NCI-H1417 treated with DMSO at 0.1 percent for 48 hours (cell line): ENCODE data around the gene VANGL1.

Experiments
- DNase-seq: peaks from one replicate; lab custom pipeline; 2025; lab: John Stamatoyannopoulos, UW

VANGL1 gene

DNA sequence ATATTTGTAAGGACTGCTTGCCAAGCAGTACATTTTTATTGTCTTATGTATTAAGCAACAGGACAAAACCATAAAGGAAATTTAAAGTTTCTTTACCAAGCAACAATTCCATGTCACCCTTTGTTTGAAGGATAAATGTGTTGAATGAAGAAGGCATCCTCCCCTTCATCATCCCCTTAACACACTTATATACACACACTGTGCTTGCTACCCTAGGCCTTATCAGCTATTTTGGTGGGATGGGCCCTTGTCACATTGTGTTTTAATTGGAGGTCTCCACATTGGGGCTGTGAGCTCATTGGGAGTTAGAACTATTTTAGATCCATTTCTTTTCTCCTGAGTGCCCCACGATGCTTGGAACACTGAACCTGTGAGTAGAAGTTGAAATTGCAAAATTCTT, 1.9 kb downstream of the VANGL1 start:
- DNase-seq, result no peak

DNA sequence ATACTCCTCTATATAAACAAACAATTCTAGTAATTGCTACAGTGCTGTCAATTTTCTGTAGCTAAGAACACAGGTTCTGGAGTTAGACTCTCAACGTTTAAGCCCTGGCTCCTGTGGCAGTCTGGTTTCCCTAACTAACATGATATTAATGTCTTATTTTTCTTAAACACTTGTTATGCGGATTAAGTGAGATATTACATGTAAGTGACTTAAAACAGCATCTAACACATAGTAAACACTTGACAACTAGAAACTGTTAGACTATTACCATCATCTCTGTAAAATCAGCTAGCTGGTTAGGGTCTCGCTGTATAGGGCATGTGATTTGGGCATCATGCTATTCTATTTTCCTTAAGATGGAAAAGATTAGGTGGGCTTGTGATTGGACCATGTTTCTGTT, 2.3 kb downstream of the VANGL1 start:
- DNase-seq, result no peak

DNA sequence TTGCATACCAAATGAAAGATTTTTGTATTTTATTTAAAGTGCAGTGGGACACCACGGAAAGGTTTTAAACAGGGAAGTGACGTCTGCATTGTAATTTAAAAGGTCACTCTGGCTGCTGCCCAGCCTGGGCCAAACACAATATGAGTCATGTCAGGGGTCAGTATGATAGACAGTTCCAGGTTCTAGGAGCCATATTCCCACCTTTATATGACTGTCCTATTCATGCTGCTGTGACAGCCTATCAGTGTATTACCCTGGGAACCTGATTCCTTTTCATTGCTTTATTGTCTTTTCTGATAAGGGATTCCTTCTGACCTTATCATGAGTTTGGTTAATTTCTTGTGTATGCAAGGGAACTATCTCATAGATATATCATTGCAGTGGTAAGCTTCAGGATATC, 5.3 kb downstream of the VANGL1 start:
- DNase-seq, result no peak

DNA sequence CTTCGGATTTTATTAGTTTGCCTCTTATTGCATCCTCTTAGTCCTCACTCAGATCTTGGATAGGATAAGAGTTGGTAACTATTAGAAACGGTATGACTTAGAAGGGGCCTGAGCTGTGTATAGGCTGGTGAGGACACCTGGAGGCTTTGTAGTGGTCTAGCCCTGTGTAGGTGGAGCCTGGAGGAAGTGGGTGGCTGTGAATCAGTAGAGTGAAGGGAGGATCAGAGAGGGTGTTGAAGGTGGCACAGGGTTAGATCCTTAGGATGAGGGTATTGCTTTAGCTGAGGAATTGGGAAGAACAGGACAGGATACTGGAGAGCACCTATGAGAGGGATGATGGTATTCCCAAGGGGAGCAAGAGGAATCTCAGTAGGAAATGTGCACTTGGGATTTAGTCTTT, 5.7 kb downstream of the VANGL1 start:
- DNase-seq, result no peak

DNA sequence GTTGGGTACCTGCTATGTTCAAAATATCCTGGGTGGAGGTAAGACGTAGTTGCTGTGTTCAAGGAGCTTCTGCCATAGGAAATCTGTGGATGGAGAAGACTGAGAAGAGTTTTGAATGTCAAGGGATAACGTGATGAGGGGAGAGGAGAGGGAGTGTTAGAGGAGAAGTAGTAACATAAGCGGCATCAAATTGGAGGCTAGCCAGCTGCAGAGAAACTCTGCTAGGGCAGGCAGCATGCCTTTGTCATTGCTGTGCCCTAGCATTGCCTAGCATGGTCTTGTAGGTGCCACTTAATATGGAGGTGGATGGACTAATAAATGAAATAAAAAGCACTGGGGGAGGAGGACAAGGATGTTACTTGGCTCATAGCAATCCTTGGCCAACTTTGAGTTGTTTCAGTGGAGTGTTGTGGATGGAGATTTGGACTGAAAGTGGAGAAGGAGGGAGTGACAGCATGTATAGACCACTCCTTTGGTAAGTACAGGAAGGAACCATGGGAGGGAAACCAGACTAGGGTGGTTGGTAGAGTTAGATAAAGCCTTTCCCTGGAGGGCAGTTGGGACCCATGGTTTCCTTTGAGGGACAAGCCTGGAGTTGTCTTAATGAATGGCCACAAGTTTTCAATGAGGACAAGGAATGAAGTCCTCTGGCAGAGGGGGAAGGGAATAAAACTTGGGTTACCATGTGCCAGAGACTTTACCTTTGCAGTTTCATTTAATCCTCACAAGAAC, 6.3 kb downstream of the VANGL1 start:
- no peak for DNase-seq

DNA sequence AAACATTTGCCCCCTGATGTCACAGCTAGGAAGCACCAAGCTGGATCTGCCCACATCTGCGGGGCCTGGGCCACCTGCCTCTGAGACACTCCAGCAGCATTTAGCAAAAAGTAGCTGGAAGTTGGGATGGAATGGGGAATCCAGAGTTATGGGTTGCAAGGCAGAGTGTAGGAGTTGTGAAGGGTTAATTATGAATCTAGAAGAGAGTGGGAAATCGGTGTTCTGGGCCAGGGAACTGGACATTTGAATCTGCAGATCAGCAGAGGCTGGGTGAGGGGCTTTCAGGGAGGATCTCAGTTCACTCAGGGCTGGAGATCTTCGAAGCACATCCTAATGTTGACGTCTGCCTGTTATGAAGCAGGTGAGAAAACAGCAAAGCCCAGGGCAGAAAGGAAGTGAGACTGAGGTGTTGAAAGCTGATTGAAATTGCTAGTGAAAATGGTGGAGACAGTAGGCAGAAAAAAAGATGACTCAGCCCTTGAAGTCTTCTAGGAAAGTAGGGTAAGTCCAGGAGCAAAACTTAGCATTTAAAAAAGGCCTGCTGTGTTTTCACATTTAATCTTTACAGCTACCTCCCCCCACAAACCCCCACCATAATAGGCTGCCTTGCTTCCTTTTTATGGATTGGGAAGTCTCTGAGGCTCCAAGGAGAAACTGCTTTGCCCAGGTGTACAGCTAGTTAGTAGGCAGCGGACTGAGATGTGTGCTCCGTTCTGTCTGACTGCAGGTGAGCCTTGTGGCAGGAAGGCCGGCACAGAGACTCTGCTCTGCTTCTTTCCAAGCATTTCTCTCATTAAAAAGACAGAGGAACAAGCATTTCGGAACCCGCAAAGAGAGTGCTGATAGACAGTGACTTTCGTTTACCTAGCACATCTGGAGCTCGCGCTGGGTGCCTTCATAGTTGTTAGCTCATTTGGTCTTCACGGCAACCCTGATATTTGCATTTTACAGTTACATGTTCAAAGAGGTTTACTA, 7.2 kb downstream of the VANGL1 start:
- DNase-seq, result no peak

DNA sequence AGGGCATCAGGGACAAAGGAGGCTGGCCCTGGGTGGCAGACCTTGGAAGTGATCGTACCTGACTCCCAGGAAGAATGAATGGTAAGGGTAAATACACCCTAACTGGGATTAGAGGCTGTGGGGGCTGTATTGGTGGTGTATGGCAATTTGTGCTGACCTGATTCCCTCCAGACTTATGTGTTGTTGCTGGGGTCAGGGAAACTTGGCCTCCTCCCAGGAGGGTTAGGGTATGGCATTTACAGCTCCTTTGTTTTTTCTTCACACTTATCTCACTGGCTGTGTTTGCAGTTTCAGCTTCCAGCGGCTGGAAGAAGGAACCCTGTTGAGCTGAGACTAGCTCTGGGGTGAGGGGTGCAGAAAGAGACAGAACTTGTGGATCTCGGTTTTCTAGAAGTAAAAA, 8.2 kb downstream of the VANGL1 start:
- DNase-seq, result no peak

DNA sequence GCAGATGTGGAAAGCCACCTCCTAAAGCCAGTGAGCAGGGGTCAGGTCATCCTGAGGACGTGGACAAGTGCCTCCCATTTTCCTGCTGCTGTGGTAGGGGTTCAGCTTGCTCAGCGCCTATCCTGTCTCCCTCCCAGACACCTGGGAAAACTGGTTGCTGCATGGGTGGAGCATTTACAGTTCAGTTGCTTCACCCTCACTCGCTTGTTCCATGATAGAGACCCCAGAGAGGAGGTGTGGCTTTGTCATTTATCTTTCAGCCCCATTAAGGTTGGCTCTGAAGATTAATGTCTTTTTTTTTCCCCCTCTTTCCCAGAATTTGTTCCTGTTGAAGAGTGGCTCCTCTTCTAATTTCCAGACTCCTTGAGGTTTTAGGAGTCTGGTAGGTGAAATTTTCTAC, 9.2 kb downstream of the VANGL1 start:
- DNase-seq, result no peak

DNA sequence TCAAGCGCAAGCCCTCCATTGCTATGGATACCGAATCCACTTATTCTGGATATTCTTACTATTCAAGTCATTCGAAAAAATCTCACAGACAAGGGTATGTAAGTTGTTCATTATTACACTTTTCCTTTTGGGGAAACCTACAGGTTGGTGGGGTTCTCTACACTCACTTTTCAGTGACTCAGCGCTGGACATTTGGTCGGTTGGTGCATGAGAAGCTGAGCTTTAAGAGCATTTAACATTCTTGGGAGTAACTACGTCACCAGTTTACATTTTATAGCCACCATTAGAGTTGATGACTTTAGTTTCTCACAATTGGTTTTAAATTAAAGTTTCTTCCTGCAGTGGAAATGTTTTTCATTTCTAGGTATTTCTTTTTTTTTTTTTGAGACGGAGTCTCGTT, 9.6 kb downstream of the VANGL1 start:
- no peak for DNase-seq

DNA sequence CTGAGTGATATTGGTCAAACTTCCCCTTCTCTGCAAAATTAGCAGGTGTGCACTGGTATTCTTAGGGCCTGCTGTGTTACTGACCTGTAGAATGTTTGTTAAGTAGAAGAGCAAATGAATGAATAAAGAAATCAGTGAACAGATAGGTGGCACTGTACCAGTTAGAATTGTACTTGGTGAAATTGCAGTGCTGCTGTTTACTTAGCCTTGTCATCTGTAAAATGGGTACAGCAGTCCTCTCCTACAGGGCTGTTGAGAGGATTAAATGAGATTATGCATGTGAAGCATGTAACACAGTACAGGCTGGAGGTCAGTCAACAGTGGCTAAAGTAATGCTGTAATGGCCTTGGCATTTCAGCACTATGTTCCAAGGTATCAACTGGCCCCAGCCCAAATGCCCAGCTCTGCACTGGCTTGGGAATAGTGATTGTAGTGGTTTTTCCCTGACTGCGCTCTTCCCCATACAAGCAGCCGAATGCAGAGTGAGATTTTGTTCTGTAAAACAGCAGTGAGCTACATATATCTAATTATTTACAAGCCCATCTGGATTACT, 10.5 kb downstream of the VANGL1 start:
- DNase-seq, result no peak

DNA sequence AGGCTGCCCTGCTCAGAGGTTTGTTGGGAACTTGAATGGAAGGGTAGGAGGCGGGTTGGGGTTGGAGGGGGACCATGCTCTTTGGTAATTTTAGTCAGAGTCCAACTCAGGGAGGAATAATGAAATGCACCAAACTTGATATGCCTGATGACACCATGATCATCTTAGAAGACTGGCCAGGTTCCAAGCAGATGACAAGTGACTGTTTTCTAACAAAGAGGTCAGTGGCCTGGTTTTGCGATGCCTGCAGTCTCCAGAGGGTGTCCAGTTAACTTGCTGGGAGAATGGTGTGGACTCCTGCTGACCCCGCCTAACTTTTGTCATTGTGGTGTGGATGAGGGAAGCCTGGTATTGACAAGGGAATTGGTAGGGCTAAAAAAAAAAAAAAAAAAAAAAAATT, 12.4 kb downstream of the VANGL1 start:
- DNase-seq, result no peak

DNA sequence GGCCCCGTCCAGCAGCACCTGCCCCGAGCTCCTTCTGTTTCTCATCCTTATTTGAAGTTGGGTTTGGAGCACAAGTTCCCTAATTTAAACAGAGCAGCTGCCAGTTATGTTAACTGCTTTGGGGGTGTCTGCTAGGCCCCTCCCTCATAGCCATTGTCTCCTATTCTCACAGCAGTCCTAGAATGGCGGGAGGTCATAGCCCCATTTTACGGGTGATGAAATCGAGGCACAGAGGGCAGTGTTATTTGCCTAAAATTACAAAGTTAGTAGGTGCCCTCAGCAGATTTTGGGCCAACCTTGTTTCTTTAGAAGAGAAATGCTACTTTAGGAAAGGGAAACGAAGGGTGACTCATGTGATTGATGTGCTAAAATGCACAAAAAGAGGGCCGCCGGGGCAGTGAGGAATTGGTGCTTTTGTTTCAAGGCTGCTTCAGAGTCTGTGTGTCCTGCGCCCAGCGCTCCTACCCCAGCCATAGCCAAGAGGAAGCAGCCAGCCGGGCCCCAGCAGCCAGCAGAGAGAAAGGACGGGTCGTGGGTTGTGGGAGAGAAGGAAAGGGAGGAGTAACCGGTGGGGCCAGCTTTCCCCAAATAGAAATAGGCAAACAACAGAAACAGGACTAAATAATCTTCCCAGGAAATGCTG, 13.0 kb downstream of the VANGL1 start:
- DNase-seq, result no peak

DNA sequence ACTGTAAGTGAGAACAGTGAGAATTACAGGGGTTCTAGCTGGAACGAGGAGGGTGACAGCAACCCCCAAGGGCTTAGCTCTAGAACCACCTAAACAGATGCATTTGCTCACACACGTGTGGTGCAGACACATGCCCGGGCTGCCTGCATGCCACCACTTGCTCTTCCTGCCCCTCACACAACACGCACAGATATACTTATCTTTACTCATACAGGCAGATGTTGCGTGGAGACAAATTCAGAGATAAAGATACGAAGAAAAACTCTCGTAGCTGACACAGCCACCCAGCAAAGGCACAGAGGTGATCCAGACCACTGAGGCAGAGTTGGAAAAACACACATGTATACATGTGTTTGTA, 13.5 kb downstream of the VANGL1 start:
- DNase-seq, result no peak

DNA sequence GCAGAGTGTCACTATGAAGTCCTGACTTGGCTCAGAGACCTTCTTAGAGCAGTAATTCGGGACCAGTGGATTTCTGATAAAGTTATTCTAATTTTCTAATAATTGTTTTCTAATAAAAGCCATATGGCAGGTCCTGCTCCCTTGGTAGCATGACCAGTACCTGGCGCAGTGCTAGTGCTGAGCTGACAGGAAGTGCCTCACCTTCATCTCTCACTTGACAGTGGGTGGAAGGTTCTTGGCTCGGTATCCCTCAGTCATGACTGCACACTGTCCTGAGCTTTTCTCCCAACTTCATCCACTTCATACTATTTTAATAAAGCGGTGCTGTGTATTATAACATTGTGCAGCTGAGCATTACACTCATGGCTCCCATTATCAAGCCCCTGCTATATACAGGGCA, 14.1 kb downstream of the VANGL1 start:
- DNase-seq, result no peak

DNA sequence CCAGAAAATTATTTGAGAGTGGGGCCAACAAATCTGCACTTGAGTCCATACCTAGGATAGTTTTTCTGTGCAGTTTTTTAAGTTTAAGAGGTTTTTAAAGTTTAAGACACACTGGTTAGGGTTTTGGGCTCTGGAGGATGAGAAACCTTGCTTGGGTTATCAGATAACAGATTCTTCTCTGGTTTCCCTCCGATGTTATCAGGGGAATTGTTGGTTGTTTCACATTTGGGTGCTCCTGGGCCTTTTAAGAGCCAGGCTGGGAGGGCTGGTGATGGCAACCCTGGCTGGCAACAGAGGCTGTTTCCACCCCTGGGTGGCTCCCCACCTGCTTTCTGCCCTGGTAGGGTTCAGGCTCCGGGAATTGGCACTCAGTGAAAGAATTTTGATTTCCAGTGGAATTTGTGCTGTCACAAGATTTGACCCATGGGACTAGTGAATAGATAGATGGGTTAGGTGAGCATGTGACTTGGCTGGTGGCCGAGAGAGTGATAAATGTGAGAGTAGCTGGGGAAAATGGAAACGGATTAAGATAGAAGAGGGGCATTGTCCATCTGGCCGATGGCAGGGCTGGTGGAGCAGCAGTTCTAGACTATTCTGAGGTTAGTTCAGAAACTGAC, 14.8 kb downstream of the VANGL1 start:
- DNase-seq, result no peak

DNA sequence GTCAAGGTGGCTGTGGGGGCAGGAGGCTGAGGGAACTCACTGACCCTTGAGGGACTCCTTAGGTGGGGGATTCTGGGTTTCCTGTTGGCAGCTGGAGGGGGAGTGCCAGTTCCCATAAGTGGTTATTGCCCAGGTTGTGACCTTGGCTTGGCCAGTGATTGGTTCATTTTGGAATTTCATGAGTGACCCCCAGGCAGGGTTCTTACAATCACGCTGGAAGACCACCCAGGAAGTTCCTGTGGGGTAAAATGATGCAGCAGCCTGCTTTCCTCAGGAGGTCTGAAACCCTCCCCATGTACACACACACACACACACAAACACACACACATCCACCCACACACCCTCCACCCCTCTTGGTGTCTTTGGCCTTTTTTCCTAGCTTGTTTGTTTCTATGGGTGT, 16.9 kb downstream of the VANGL1 start:
- no peak for DNase-seq

DNA sequence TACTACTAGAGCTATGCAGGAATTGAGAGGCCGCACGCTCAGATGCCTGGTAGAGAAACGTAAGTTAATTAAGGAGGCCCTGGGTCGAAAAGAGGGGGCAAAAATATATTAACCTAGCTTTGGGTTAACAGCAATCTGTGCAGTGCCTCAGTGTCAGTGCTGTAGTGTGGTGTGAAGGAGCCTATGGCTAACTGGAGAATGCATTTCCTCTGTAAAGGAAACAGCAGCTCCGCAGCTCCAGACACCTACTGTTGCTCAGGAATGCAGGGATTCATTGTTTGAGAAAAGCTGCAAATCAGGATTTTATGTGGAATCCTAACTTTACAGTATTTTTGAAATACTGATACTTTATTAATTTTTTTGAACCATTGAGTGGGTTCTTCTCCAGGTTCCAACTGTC, 18.4 kb downstream of the VANGL1 start:
- DNase-seq, result no peak

DNA sequence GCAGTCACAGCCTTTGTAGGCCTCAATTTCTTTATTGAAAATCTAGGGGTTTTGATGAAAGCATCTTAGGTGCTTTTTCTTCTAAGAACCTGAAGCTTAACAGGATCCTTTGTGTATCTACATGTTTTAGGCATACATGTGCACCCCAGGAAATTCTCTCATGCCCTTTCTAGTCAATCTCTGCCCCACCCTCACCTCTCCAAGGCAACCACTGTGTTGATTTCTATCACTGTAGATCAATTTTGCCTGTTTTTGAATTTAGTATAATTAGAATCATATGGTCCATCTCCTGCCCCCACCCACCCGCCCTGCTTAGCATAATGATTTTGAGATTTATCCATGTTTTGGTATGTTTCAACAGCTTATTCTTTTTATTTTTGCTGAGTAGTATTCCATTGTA, 19.4 kb downstream of the VANGL1 start:
- DNase-seq, result no peak

DNA sequence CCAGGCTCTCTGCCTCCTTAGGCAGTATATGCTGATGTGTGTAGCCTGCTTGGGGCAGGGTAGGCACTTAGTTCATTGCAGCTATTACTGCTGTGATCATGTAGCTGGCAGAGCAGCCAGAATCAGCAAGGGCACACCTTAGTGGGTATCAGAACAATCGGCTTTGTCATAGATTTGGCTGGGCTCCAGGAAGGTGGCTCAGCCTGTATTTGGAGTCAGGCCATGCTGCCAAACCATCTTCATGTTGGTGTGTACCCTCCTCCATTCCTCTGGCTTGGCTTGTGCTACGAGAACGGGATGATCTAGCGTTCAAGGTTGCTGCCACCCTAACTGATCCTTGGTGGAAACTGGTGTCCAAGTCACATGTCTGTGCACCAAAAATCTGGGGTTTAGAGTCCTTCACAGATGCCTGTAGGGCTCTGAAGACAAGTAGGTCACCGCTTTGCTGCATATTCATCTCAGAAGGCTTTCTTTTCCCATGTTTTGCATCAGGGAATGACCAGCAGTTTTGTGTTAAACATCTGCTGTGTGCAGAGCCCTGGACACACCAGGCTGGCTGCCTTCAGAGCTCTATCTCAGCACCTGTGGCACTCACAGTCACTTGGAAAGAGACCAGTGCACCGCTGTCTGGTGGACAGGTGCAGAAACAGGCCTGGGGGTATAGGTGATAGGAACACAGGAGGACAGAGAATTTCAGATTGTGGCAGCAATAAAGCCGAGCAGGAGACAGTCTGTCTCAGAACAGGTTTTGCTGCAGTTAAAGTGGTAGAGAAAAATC, 23.7 kb downstream of the VANGL1 start:
- no peak for DNase-seq

DNA sequence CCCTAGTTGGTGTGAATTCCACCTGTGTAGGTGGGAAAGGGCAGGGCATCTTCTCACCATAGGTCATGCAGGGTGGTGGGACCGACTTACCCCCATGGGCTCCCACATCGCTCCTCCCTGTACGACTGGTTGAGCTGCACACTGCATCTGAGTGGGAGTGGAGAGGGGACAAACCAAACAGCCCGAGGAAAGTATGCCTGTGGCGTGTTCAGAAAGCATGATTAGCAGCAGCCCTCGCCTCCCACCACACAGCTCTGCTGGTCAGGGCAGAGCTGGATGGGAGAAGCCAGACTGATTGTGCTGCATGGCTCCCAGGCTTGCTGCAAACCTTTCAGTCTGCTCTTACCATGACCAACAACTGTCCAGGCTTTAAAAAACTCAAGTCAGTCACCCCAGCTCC, 24.4 kb downstream of the VANGL1 start:
- no peak for DNase-seq

DNA sequence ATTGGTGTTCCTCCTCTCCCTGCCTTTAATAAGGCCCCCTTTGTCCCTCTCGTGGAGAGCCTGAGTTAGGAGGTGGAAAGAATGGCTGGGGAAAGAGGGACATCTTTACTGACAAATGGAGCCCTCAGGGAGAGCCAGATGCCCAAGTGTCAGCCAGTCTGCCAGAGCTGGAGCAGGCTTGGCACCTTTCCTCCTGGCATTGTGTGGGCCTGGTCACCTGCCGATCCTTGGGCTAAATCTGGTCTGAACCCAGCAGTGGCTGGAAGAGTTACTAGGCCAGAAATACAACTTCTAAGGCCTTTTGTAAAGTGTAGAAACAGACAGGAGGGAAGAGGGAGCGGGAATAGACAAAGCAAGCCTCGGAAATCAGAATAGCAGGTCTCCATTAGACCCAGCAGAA, 24.9 kb downstream of the VANGL1 start:
- no peak for DNase-seq
